Measurements from ENCODE around the gene MSANTD1. TPM values are rescaled to one million over a fixed set of nuclear protein-coding genes. Genes with fewer than 3 reads are reported as not detected.

The MSANTD1 gene
- total and polyA plus RNA-seq, 2 of the 8 experiments (the other 6 are each of a cell fraction or from before 2014, with no cell fraction given), result 0.23 to 0.45 TPM

- TF ChIP-seq MAX (IDR thresholded peaks at IDR 0.05) (no peak), POLR2AphosphoS5 (IDR thresholded peaks at IDR 0.05; ENCODE audit: low read depth, low read length) (no peak), KDM1A (IDR thresholded peaks at IDR 0.05; ENCODE audit: borderline replicate concordance, low read length) (no peak), CREB1 (IDR thresholded peaks at IDR 0.05) (no peak), MAFK (IDR thresholded peaks at IDR 0.05; ENCODE audit: low read depth, low read length) (no peak), YY1 (IDR thresholded peaks at IDR 0.05; ENCODE audit: low read depth, low read length) (no peak)
Observed at GRCh38 chr4:3199653-3200422, 49.1 kb upstream of the MSANTD1 start (continued).

All from H1 (cell line).